Sigmoid colon (tissue), 7 donors: ENCODE measurements around the gene TPRX2. TPM values are rescaled to one million over a fixed set of nuclear protein-coding genes. Genes with fewer than 3 reads are reported as not detected.

Source experiments
- DNase-seq: peaks from one replicate; pipeline ENCODE4 v3.0.0-alpha.2; 2019
- H3K27ac ChIP-seq, 4 donors: fragments of 200-600 bp; sonication (generic); one replicate each; pipeline ENCODE4 v1.5.1; 2016 to 2019; ENCODE audit warnings: mild to moderate bottlenecking in 1 of 4
- H3K27me3 ChIP-seq, 3 donors: fragments of 200-600 bp; sonication (generic); one replicate each; pipeline ENCODE4 v1.5.1; 2019; ENCODE audit warnings: mild to moderate bottlenecking in 1 of 3
- H3K36me3 ChIP-seq, 4 donors: fragments of 200-600 bp; sonication (generic); one replicate each; pipeline ENCODE4 v1.5.1; 2016 to 2019
- H3K4me1 ChIP-seq, 4 donors: fragments of 200-600 bp; sonication (generic); one replicate each; pipeline ENCODE4 v1.5.1; 2017 to 2019
- H3K4me3 ChIP-seq, 4 donors: fragments of 200-600 bp; sonication (generic); one replicate each; pipeline ENCODE4 v1.5.1; 2017 to 2019; ENCODE audit warnings: mild to moderate bottlenecking in 2 of 4, moderate library complexity in 1 of 4
- H3K9me3 ChIP-seq, 4 donors: fragments of 200-600 bp in 3 of 4; sonication (generic) in 3 of 4; one replicate each; pipeline versions ENCODE4 v1.5.1 to v1.6.1; 2013 to 2019
- CTCF ChIP-seq, 4 experiments: fragments of 450-650 bp in 3 of 4; fragments of 200-600 bp in 1 of 4; IDR thresholded peaks; one replicate each; pipeline ENCODE4 v1.5.1; 2016 to 2019; ENCODE audit warnings: antibody characterized with exemption in 4 of 4, mild to moderate bottlenecking in 3 of 4, moderate library complexity in 2 of 4
- EP300 ChIP-seq, 4 donors: sonication (generic); formaldehyde crosslinking; IDR thresholded peaks; one replicate each; pipeline ENCODE4 v1.6.1; 2017; ENCODE audit warnings: antibody characterized with exemption in 4 of 4
- POLR2A ChIP-seq, 2 donors: fragments of 450-650 bp; IDR thresholded peaks; one replicate each; pipeline ENCODE4 v1.6.1; 2016; ENCODE audit warnings: antibody characterized with exemption in 2 of 2, mild to moderate bottlenecking in 2 of 2, moderate library complexity in 2 of 2
- POLR2AphosphoS5 ChIP-seq, 4 donors: sonication (generic); formaldehyde crosslinking; IDR thresholded peaks; one replicate each; pipeline ENCODE4 v1.6.1; 2017; ENCODE audit warnings: antibody characterized with exemption in 4 of 4
- WGBS, 2 donors: extraction: QIAGEN DNeasy Blood & Tissue Kit; methylation state at CpG; one replicate each; pipeline ENCODE4 v1.1.7; 2013; 5-methylcytosine and 5-hydroxymethylcytosine counted together
- intact Hi-C: fragments of 100-400 bp; cut with DNase I; formaldehyde crosslinking; loops from one replicate; pipeline ENCODE4 v1.15.1; 2023
- polyA plus RNA-seq, 3 donors: library from polyadenylated mRNA; stranded (reverse); fragments of 200-250 nt; gene quantifications; one replicate each; pipeline ENCODE4 v1.2.3, GENCODE V29; 2013
- total RNA-seq, 4 donors: library from RNA; depleted of rRNA; stranded (reverse); fragments of >200 nt; gene quantifications; one replicate each; pipeline ENCODE4 v1.1.0, GENCODE V29; 2016
- donor health status: healthy with polysubstance abuse.
- donor health status: Bipolar disorder and iron deficiency.
- donor health status: healthy.

The TPRX2 gene
- total and polyA plus RNA-seq, 7 donors, result not detected

- no peaks in the 10 kb centered on the region for H3K36me3 ChIP-seq
- H3K4me1 ChIP-seq, result no peaks in the 10 kb centered on the region
- WGBS, 2 donors, result 54 to 72% methylated on average over 2 of the region's 2 CpGs
- TF ChIP-seq CTCF (IDR thresholded peaks at IDR 0.05), result no peak
- intact Hi-C loops, result no loop called here
- no peak for DNase-seq
- H3K27me3 ChIP-seq, result peaks cover 0 to 44% (median 0%) of the 10 kb centered on the region in 3 donors
- H3K4me3 ChIP-seq, result no peak overlapping the region
- no peak overlapping the region for H3K27ac ChIP-seq
- no peaks in the 10 kb centered on the region for H3K9me3 ChIP-seq
Observed at GRCh38 chr19:47820410-47820809, 38.6 kb upstream of the TPRX2 start.

- TF ChIP-seq POLR2A (IDR thresholded peaks at IDR 0.05) (no peak), CTCF (IDR thresholded peaks at IDR 0.05) (no peak), EP300 (IDR thresholded peaks at IDR 0.05) (no peak), POLR2AphosphoS5 (IDR thresholded peaks at IDR 0.05) (no peak)
- intact Hi-C loops, result no loop called here
- no peak for DNase-seq
- 36 to 47% methylated on average over 15 of the region's 15 CpGs for WGBS, 2 donors
- Histone ChIP-seq H3K9me3 (no peaks in the 10 kb centered on the region), H3K27me3 (peaks cover 0 to 44% (median 0%) of the 10 kb centered on the region in 3 donors), H3K27ac (no peak within 1 kb of the TSS), H3K36me3 (no peaks in the 10 kb centered on the region), H3K4me1 (no peaks in the 10 kb centered on the region), H3K4me3 (no peak within 1 kb of the TSS)
Observed at GRCh38 chr19:47821460-47822020, 37.5 kb upstream of the TPRX2 start, which contains the start of gene CRX. Gene CRX (plus strand): TSS chr19:47821937. CDS start chr19:47834444, 12,507 bp downstream.

- no peak overlapping the region for H3K27ac ChIP-seq
- WGBS, 2 donors, result 78 to 83% methylated on average over 6 of the region's 6 CpGs
- H3K27me3 ChIP-seq, result peaks cover 0 to 33% (median 0%) of the 10 kb centered on the region in 3 donors
- H3K4me1 ChIP-seq, result no peaks in the 10 kb centered on the region
- DNase-seq, result no peak
- no peaks in the 10 kb centered on the region for H3K36me3 ChIP-seq
- TF ChIP-seq POLR2AphosphoS5 (IDR thresholded peaks at IDR 0.05) (no peak), EP300 (IDR thresholded peaks at IDR 0.05) (no peak), POLR2A (IDR thresholded peaks at IDR 0.05) (no peak), CTCF (IDR thresholded peaks at IDR 0.05) (no peak)
- H3K4me3 ChIP-seq, result no peak overlapping the region
- H3K9me3 ChIP-seq, result peaks cover 0 to 3% (median 0%) of the 10 kb centered on the region in 4 donors
- intact Hi-C loops, result no loop called here
Observed at GRCh38 chr19:47824396-47824795, 34.6 kb upstream of the TPRX2 start.

- H3K36me3 ChIP-seq, result no peaks in the 10 kb centered on the region
- no peak overlapping the region for H3K4me3 ChIP-seq
- no peak for TF ChIP-seq POLR2AphosphoS5 (IDR thresholded peaks at IDR 0.05)
- intact Hi-C loops, result no loop called here
- WGBS, 2 donors, result 91% methylated on average over 6 of the region's 6 CpGs
- peaks cover 0 to 12% (median 0%) of the 10 kb centered on the region in 3 donors for H3K27me3 ChIP-seq
- DNase-seq, result no peak
- H3K27ac ChIP-seq, result no peak overlapping the region
- H3K4me1 ChIP-seq, result no peaks in the 10 kb centered on the region
- peaks cover 0 to 3% (median 0%) of the 10 kb centered on the region in 4 donors for H3K9me3 ChIP-seq
Observed at GRCh38 chr19:47826800-47827199, 32.2 kb upstream of the TPRX2 start.

GRCh38 chr19:47832723-47833122, 26.3 kb upstream of the TPRX2 start:
- TF ChIP-seq CTCF (IDR thresholded peaks at IDR 0.05) (no peak), EP300 (IDR thresholded peaks at IDR 0.05) (no peak), POLR2AphosphoS5 (IDR thresholded peaks at IDR 0.05) (no peak), POLR2A (IDR thresholded peaks at IDR 0.05) (no peak)
- H3K27ac ChIP-seq, result no peak overlapping the region
- no peaks in the 10 kb centered on the region for H3K36me3 ChIP-seq
- no peak overlapping the region for H3K4me3 ChIP-seq
- intact Hi-C loops, result no loop called here
- peaks cover 0 to 5% (median 0%) of the 10 kb centered on the region in 3 donors for H3K27me3 ChIP-seq
- no peak for DNase-seq
- no peaks in the 10 kb centered on the region for H3K4me1 ChIP-seq
- H3K9me3 ChIP-seq, result no peaks in the 10 kb centered on the region
- WGBS, 2 donors, result 79 to 88% methylated on average over 4 of the region's 4 CpGs
